ENCODE data around the gene RNF44.

The RNF44 gene

GRCh38 chr5:176533894-176534611, 3.1 kb downstream of the RNF44 start:
- DNase-seq, result no peak

- peak; percentile 60 for DNase-seq
These were observed 3.8 kb downstream of the RNF44 start for GRCh38 chr5:176533390-176533789.

- no peak for DNase-seq
These were observed 4.4 kb downstream of the RNF44 start for GRCh38 chr5:176532795-176533194.

- DNase-seq, result no peak
These were observed 5.2 kb downstream of the RNF44 start for GRCh38 chr5:176531902-176532493.

- no peak for DNase-seq
These were observed 6.0 kb downstream of the RNF44 start for GRCh38 chr5:176530983-176531901.

- DNase-seq, result no peak
These were observed 6.7 kb downstream of the RNF44 start for GRCh38 chr5:176530393-176530982.

GRCh38 chr5:176529741-176530141, 7.5 kb downstream of the RNF44 start:
- DNase-seq, result no peak

GRCh38 chr5:176529116-176529740, 8.0 kb downstream of the RNF44 start:
- no peak for DNase-seq

- no peak for DNase-seq
These were observed 8.5 kb downstream of the RNF44 start for GRCh38 chr5:176528761-176529115.

GRCh38 chr5:176528301-176528700, 8.9 kb downstream of the RNF44 start:
- DNase-seq, result no peak

- DNase-seq, result no peak
These were observed 9.7 kb downstream of the RNF44 start for GRCh38 chr5:176527246-176528222.

- DNase-seq, result no peak
These were observed 10.7 kb downstream of the RNF44 start for GRCh38 chr5:176526462-176526861.

- DNase-seq, result no peak
These were observed 11.5 kb downstream of the RNF44 start for GRCh38 chr5:176525677-176526076.

- DNase-seq, result no peak
These were observed 12.2 kb downstream of the RNF44 start for GRCh38 chr5:176524987-176525386.

- no peak for DNase-seq
These were observed 13.1 kb downstream of the RNF44 start for GRCh38 chr5:176524138-176524537.

- no peak for DNase-seq
These were observed 15.4 kb downstream of the RNF44 start for GRCh38 chr5:176521699-176522263.

- DNase-seq, result no peak
These were observed 15.9 kb downstream of the RNF44 start for GRCh38 chr5:176521286-176521685.

GRCh38 chr5:176519810-176520720, 17.1 kb downstream of the RNF44 start:
- DNase-seq, result no peak

GRCh38 chr5:176517053-176517661, 20.0 kb downstream of the RNF44 start:
- DNase-seq, result no peak

GRCh38 chr5:176515396-176515795, 21.8 kb downstream of the RNF44 start:
- no peak for DNase-seq

Measured in SIG-M5 (cell line).